Type B pancreatic cell (in vitro differentiated cells): Measurements from ENCODE around the gene MINDY2. TPM values are rescaled to one million over a fixed set of nuclear protein-coding genes. Genes with fewer than 3 reads are reported as not detected.

Experiments
- DNase-seq: peaks from one replicate; pipeline ENCODE4 v3.0.0; 2021; ENCODE audit warnings: mixed read lengths; ENCODE audit not compliant: unreplicated experiment; ENCODE audit errors: extremely low spot score
- H3K27ac Mint-ChIP-seq: 2 replicates; pipeline ENCODE4 v1.8.0; 2021; ENCODE audit warnings: mild to moderate bottlenecking, mixed read lengths
- H3K27me3 Mint-ChIP-seq: 2 replicates; pipeline ENCODE4 v1.8.0; 2021; ENCODE audit warnings: mixed read lengths
- H3K36me3 Mint-ChIP-seq: 2 replicates; pipeline ENCODE4 v1.8.0; 2021; ENCODE audit warnings: mixed read lengths
- H3K4me1 Mint-ChIP-seq: one replicate; pipeline ENCODE4 v1.8.0; 2021; ENCODE audit warnings: mixed read lengths; ENCODE audit not compliant: unreplicated experiment
- H3K4me3 Mint-ChIP-seq: 2 replicates; pipeline ENCODE4 v1.8.0; 2021; ENCODE audit warnings: mild to moderate bottlenecking, mixed read lengths
- H3K9me3 Mint-ChIP-seq: 2 replicates; pipeline ENCODE4 v1.8.0; 2021; ENCODE audit warnings: mixed read lengths
- CTCF ChIP-seq: fragments of 200-600 bp; sonication (generic); conservative IDR thresholded peaks from 2 replicates; pipeline ENCODE4 v1.5.0; 2021; ENCODE audit warnings: antibody characterized with exemption, mild to moderate bottlenecking
- total RNA-seq: library from RNA; stranded (reverse); gene quantifications from 2 replicates; pipeline ENCODE4 v1.2.1, GENCODE V29; 2021; ENCODE audit warnings: low replicate concordance

The MINDY2 gene
- total RNA-seq, 1 donor from 2014 or later = 39.8 TPM

GRCh38 chr15:58900631-58901030 is 129.5 kb downstream of the MINDY2 start:
- Mint-ChIP-seq H3K27me3 (no peaks in the 10 kb centered on the region), H3K4me3 (no peak overlapping the region), H3K27ac (no peak overlapping the region), H3K4me1 (no peaks in the 10 kb centered on the region), H3K36me3 (peaks cover 31% of the 10 kb centered on the region), H3K9me3 (no peaks in the 10 kb centered on the region)
- TF ChIP-seq CTCF = no peak
- no peak for DNase-seq

- Mint-ChIP-seq H3K27ac (no peak overlapping the region), H3K4me3 (no peak overlapping the region), H3K9me3 (no peaks in the 10 kb centered on the region), H3K27me3 (no peaks in the 10 kb centered on the region), H3K4me1 (no peaks in the 10 kb centered on the region), H3K36me3 (peaks cover 25% of the 10 kb centered on the region)
- no peak for DNase-seq
- TF ChIP-seq CTCF = no peak
Observed at GRCh38 chr15:58908550-58909309, 137.6 kb downstream of the MINDY2 start.

GRCh38 chr15:58909616-58910015 is 138.5 kb downstream of the MINDY2 start:
- Mint-ChIP-seq H3K4me1 (peaks cover 4% of the 10 kb centered on the region), H3K36me3 (peaks cover 32% of the 10 kb centered on the region), H3K27me3 (no peaks in the 10 kb centered on the region), H3K9me3 (no peaks in the 10 kb centered on the region), H3K27ac (no peak overlapping the region), H3K4me3 (no peak overlapping the region)
- no peak for DNase-seq
- no peak for TF ChIP-seq CTCF

GRCh38 chr15:58910456-58910855 is 139.4 kb downstream of the MINDY2 start:
- Mint-ChIP-seq H3K27me3 (no peaks in the 10 kb centered on the region), H3K36me3 (peaks cover 36% of the 10 kb centered on the region), H3K9me3 (no peaks in the 10 kb centered on the region), H3K4me1 (peaks cover 4% of the 10 kb centered on the region), H3K4me3 (no peak overlapping the region), H3K27ac (no peak overlapping the region)
- TF ChIP-seq CTCF = no peak
- DNase-seq = no peak

Other genes with a start within 250 kb of the MINDY2 start
- gene ADAM10, start 21.6 kb upstream of the MINDY2 start, total RNA-seq = 228 and 438 TPM in 2 replicates
- 87.9 and 103 TPM in 2 replicates for gene SLTM, start 162.4 kb downstream of the MINDY2 start, total RNA-seq
- gene RNF111, start 216.4 kb downstream of the MINDY2 start, total RNA-seq = 31.0 and 33.3 TPM in 2 replicates